Activated T-cell treated with anti-CD3 and anti-CD28 coated beads, Interleukin-2, amount 50 U/mL, for 4 hours (primary cell): Measurements from ENCODE around the gene TSEN54. TPM values are rescaled to one million over a fixed set of nuclear protein-coding genes. Genes with fewer than 3 reads are reported as not detected.

Source experiments
- ATAC-seq, 2 donors: fragments of 200-7000 bp; cut with Tn5 transposase; one replicate each; pipeline ENCODE4 v1.10.0; 2021
- DNase-seq: peaks from one replicate; pipeline ENCODE4 v3.0.0-alpha.2; 2020
- H3K27me3 Mint-ChIP-seq: one replicate; pipeline ENCODE4 v1.8.0; 2021; ENCODE audit warnings: low read depth, mixed read lengths
- H3K36me3 Mint-ChIP-seq: one replicate; pipeline ENCODE4 v1.8.0; 2022; ENCODE audit warnings: mixed read lengths; ENCODE audit not compliant: insufficient read depth
- H3K4me1 Mint-ChIP-seq: one replicate; pipeline ENCODE4 v1.8.0; 2021; ENCODE audit warnings: low read depth, mixed read lengths
- H3K4me3 Mint-ChIP-seq: one replicate; pipeline ENCODE4 v1.8.0; 2021; ENCODE audit warnings: mild to moderate bottlenecking, moderate library complexity, mixed read lengths
- H3K9me3 Mint-ChIP-seq: one replicate; pipeline ENCODE4 v1.8.0; 2021; ENCODE audit warnings: mixed read lengths
- total RNA-seq, 3 donors: library from RNA; stranded (reverse); gene quantifications; one replicate each; pipeline ENCODE4 v1.2.1, GENCODE V29; 2021

Gene TSEN54
- total RNA-seq, 3 donors from 2014 or later: 64.1 to 76.2 (median 71.5) TPM

DNA sequence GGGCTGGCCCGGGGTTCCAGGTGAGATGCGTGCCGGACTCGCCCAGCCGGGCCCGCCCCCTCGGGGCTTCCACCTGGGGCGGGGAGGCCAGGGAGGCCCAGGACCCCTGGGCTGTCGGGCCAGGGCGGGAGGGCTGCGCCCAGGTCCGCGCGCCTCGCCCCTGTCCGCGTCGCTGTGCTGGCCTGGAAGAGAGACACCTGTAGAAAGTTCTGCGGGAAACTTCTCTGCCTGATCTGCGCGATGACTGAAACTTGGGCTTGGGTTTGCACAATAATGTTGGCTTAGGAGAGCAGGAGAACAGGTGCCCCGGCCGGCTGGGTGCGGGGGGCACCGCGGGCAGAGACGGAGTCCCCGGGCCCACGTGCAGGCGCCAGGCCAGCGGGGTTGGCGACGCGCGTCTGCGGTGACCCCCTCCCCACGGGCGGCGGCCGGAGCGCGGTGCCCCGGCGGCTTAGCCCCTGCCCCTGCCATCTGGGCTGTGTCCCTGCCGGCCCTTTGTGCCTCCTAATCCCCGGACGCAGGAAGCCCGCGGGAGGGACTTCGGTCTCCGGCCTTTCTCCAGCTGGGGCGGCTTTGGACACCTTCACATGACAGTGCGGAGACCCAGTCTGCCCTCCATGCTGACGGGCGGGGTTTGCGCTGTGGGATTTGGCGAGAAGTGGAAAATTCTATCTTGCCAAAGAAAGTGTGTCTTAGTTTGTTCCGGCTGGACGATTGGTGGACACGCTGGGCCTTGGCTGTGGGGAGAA, 9.7 kb downstream of the TSEN54 start:
- Mint-ChIP-seq H3K9me3 (no peaks in the 10 kb centered on the region), H3K4me3 (peak overlapping the region; percentile 76), H3K4me1 (peaks cover 11% of the 10 kb centered on the region), H3K27me3 (peaks cover 1% of the 10 kb centered on the region), H3K36me3 (peaks cover 7% of the 10 kb centered on the region)
- DNase-seq (no peak), ATAC-seq (no peak)

DNA sequence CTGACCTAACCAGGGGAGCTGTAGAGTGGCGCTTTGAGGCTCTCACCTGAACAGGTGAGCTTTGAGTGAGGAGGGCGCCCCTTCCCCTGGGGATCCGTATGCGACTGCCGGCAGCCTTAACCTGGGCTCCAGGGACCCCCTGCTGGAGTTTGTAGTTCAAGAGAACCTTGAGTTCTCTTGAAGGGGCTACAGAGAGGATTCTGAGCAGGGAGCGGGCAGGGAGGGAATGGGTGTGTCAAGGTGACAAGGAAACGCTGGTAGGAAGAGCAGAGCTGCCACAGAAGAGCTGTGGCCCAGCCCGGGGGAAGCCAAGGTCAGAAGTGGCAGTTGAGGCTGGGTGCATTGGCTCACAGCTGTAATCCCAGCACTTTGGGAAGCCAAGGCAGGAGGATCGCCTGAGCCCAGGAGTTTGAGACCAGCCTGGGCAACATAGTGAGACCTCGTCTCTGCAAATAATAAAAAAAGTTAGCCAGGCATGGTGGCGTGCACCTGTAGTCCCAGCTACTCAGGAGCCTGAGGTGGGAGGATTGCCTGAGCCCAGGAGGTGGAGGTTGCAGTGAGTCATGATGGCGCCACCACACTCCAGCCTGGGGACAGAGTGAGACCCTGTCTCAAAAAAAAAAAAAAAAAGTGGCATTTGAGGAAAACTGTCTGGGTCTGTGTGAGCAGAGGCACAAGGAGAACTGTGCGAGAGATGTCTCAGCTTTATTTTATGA, 10.4 kb downstream of the TSEN54 start:
- no peak for DNase-seq
- Mint-ChIP-seq H3K4me1 (peaks cover 11% of the 10 kb centered on the region), H3K27me3 (peaks cover 1% of the 10 kb centered on the region), H3K9me3 (no peaks in the 10 kb centered on the region), H3K36me3 (peaks cover 3% of the 10 kb centered on the region), H3K4me3 (peak overlapping the region; percentile 76)
- no peak for ATAC-seq

DNA sequence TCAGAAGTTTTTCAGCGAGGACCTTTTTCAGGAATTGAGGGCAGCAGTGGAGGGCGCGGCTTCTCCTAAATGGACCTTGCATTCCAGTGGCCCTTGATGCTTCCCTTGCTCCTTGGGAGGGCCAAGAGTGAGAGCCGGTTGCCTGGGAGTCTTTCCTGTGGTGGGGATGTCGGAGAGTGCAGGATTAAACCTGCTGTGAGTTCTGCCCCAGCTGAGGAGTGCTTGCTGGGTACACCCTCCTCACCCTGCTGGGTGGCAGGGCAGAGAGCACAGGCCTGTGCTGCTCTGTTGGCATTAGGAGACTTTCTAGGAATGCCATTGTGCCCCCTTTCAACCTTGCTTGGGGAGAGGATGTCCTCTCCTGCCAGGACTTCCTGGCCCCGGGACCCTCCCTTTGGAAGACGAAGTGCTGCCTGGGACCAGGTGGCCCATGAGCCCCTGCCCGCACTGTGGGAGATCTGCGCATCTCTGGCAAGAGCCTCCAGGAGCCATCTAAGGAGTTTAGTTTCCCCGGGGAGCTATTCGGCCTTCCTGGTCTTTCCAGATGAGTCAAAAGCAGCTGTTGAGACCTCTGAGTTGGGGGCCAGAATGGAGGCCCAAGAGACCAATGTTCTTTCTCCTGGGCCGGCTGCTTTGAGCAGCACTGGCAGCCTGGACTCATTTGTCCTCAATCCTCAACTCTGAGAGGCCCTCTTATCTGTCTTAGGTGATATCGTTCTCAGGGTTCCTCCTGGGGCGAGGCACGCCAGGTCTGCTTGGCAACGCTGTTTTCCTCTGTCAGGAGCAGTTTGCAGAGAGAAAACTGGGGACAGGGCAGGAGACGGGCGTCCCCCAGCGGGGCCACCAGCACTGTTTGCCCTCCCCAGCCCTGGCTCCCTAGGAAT, 14.8 kb downstream of the TSEN54 start:
- peaks cover 32% of the 10 kb centered on the region for H3K4me1 Mint-ChIP-seq
- H3K9me3 Mint-ChIP-seq: no peaks in the 10 kb centered on the region
- no peaks in the 10 kb centered on the region for H3K36me3 Mint-ChIP-seq
- DNase-seq: no peak
- no peak overlapping the region for H3K4me3 Mint-ChIP-seq
- ATAC-seq: no peak
- peaks cover 1% of the 10 kb centered on the region for H3K27me3 Mint-ChIP-seq

DNA sequence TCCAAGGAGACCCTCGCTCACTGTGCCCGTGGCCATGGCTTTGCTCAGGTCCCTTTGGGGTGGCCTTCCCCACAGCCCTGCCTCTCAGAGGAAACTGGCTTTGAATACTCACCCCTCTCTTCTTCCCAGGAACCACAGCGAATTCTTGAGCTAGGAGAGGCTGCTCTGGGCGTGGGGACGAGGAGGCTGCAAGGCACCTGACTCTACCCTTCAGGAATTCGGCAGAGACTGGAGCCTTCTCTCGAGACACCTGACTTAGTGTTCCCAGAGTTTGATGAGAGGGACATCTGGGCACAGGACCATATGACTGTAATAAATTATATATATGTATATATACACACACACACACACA, 15.4 kb downstream of the TSEN54 start:
- H3K4me1 Mint-ChIP-seq: peaks cover 29% of the 10 kb centered on the region
- no peaks in the 10 kb centered on the region for H3K36me3 Mint-ChIP-seq
- DNase-seq: no peak
- H3K9me3 Mint-ChIP-seq: no peaks in the 10 kb centered on the region
- ATAC-seq: no peak
- H3K27me3 Mint-ChIP-seq: no peaks in the 10 kb centered on the region
- no peak overlapping the region for H3K4me3 Mint-ChIP-seq

DNA sequence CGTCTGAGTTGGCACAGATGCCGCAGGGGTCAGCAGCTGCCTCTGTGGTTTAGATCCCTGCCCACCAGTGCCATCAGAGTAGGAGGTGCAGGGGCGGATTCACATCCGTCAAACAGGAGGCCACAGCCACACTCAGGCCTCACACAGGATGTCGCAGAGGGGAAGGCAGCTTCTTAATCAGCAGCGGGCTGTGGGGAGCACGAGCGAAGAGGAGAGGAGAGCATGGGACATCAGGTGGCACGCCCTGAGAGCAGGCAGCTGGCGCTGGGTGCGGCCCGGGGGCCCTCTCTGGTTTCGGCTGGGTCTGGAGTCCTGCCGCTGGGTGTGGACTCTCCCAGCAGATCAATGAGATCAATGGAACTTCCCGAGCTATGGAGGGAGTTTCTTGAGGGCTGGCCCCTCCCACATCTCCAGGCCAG, 18.8 kb downstream of the TSEN54 start:
- Mint-ChIP-seq H3K36me3 (no peaks in the 10 kb centered on the region), H3K9me3 (no peaks in the 10 kb centered on the region), H3K4me3 (peak overlapping the region; percentile 47), H3K27me3 (no peaks in the 10 kb centered on the region), H3K4me1 (peaks cover 25% of the 10 kb centered on the region)
- ATAC-seq: peak; percentile 93 to 96
- peak; percentile 40 for DNase-seq

DNA sequence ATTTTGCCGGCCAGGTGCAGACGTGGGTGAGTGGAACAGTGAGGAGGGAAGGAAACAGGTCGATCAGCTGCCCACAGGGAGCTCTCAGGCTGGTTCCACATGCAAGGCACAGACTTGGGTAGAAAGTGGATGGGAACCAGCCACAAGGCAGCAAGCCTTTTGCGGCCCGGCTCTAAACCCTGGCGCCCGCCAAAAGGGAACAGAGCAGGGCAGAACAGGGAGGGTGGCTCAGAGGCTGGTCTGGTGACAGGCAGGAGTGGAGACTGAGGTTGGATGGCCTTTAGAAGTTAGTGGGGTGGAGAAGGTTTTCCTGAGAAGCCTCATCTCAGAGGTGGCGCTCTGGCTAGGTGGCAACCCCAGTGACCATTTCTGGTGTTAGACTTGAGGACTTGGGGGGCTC, 19.5 kb downstream of the TSEN54 start:
- ATAC-seq (no peak), DNase-seq (no peak)
- H3K27me3 Mint-ChIP-seq: no peaks in the 10 kb centered on the region
- H3K4me1 Mint-ChIP-seq: peaks cover 25% of the 10 kb centered on the region
- H3K4me3 Mint-ChIP-seq: no peak overlapping the region
- no peaks in the 10 kb centered on the region for H3K9me3 Mint-ChIP-seq
- H3K36me3 Mint-ChIP-seq: no peaks in the 10 kb centered on the region

DNA sequence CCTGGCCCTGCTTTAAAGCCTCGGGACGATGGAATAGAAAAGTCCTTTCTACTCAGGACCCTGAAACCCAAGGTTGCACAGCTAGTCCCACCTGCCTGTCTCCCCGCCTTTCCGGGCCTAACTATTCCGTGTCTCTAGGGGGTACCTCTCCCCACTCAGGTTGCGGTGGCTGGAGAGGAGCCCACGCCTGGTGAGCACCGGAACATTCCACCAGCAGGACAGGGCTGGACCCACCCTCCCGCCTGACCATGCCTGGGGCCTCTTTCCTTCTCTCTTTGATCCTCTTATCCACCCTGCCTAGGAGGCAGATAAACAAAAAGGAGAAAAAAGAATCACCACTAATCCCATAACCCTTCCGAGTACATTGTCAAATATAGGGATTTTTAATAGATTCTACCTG, 20.0 kb downstream of the TSEN54 start:
- Mint-ChIP-seq H3K4me3 (no peak overlapping the region), H3K27me3 (no peaks in the 10 kb centered on the region), H3K9me3 (no peaks in the 10 kb centered on the region), H3K36me3 (no peaks in the 10 kb centered on the region), H3K4me1 (peaks cover 25% of the 10 kb centered on the region)
- no peak for DNase-seq
- no peak for ATAC-seq

DNA sequence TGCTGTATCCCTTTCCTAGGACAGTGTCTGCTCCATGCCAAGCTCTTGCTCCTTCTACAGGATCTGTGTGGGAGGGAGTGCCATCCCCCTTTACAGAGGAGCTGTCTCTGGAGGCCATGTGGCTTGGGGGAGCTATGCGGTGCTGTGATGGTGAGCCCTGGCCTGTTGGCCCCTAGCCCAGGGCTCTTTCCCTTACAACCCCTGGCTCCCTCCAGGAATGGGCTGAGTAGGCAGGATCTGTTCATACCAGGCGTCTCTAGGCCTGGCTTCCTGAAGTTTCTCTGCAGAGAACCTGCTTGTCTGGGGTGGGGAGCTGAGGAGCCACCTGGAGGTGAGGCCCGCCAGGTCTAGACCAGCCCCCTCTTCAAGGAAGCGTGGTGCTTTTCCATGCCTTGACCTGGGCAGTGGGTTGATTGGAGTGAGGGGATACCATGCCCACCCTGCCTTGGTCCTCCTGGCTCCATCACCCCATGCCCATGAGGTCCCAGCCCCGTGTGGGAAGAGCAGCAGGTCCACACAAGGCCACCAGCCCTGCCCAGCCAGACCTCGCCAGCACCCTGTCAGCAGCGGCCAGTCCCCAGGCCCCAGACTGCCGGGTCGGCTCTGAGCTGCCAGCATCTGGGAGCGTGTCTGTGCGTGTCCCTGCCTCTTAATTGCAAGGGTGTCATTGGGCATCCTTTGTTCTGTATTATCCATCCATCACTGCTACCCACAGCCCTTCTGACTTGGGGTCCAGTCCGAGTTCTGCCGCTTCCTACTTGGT, 23.8 kb downstream of the TSEN54 start:
- Mint-ChIP-seq H3K27me3 (no peaks in the 10 kb centered on the region), H3K4me1 (peaks cover 12% of the 10 kb centered on the region), H3K4me3 (no peak overlapping the region), H3K36me3 (no peaks in the 10 kb centered on the region), H3K9me3 (no peaks in the 10 kb centered on the region)
- DNase-seq (no peak), ATAC-seq (no peak)

DNA sequence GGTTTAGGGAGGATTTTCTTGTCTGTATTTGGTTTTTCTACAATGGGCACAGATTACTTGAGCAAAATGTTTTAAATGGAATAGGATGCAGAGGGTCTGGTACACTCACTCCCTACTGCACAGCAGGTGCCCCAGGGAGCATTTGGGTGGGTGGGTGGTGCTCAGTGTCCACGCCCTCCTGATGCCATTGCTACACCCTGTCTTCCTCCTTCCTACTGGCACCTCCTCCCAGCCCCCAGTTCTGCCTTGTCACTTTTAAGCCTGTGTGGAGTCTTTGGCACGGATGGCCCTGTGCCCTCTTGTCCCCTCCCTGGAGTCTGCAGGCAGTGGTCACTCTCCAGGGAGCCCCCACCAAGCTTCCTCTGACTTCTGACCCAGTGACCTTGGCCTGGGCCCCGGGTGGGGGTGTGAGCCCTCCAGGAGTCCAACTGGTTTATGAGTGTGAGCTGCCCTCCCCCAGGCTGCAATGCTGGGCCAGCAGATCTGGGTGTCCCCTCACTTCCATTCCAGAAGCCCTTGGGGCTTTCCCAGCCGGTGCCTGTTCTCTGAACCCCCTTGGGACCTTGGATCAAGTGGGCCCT, 24.7 kb downstream of the TSEN54 start:
- Mint-ChIP-seq H3K9me3 (no peaks in the 10 kb centered on the region), H3K4me1 (peaks cover 3% of the 10 kb centered on the region), H3K27me3 (no peaks in the 10 kb centered on the region), H3K4me3 (no peak overlapping the region), H3K36me3 (no peaks in the 10 kb centered on the region)
- DNase-seq (no peak), ATAC-seq (no peak)

DNA sequence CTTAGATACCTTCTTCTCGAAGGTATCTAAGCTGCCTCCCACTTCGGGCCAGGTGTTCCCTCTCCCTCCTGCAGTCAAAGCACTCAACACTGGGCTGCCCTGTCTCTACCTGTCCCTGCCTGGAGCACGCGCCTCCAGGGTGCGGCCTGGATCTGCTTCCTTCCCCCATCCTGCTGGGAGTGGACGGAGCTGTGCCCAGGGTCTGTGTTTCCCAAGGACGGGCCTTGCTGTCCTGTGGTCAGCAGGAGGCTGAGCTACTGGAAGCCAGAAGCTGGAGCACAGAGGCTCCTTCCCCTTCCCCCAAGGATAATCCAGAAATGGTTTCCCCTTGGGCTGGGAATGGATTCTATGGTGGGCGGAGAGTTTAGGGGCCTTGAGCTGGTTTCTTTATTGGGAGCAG, 25.9 kb downstream of the TSEN54 start:
- DNase-seq (no peak), ATAC-seq (no peak)
- Mint-ChIP-seq H3K9me3 (no peaks in the 10 kb centered on the region), H3K27me3 (no peaks in the 10 kb centered on the region), H3K4me3 (no peak overlapping the region), H3K36me3 (peaks cover 2% of the 10 kb centered on the region), H3K4me1 (no peaks in the 10 kb centered on the region)

DNA sequence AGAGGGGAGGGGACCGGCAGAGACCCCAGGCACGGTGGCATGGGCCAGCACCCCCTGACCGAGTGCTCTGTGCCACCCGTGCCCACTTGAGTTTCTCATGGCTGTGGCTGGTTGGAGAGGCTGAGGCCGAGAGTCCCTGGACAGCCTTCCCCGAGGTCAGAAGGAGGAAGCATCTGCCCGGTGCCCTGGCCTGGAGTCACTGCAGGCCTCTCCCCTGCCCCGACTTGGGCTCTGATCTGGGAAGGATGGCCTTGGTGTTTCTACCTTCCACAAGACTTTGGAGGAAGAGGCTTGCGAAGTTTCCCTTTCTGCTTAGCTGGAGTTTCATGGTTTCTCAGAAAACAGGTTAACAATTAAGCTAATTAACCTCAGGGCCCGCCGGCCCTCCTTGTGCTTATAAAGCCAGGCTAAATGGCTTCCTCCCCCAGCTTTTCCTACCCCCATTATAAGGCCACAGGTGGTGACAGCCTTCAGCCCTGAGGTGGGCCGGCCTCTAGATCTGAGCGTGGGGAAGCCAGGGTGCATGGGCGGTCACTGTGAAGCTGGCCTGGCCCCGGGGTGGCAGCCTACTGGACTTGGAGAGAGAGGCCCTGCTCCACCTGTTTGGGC, 26.5 kb downstream of the TSEN54 start:
- H3K9me3 Mint-ChIP-seq: no peaks in the 10 kb centered on the region
- H3K4me3 Mint-ChIP-seq: no peak overlapping the region
- no peaks in the 10 kb centered on the region for H3K4me1 Mint-ChIP-seq
- H3K27me3 Mint-ChIP-seq: no peaks in the 10 kb centered on the region
- DNase-seq: no peak
- no peak for ATAC-seq
- peaks cover 4% of the 10 kb centered on the region for H3K36me3 Mint-ChIP-seq

DNA sequence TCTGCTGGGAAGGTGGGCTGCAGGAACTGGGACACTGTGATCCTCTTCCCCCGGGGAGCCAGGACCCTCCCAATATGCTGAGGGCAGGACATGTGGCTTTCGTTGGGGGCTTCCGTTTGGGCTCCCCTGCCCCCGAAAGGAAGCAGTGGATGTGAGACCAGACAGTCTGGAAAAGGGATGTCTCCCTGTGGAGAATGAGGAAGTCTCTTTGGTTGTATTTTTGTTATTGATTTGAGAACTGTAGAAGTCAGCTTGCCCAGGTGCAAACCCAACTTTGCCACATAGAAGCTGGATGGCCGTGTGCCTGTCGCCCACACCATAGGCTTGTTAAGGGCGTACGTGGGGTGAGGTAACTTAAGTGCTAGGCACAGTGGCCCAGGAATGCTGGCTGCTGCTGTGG, 27.9 kb downstream of the TSEN54 start:
- no peaks in the 10 kb centered on the region for H3K4me1 Mint-ChIP-seq
- DNase-seq (no peak), ATAC-seq (no peak)
- peaks cover 5% of the 10 kb centered on the region for H3K36me3 Mint-ChIP-seq
- no peaks in the 10 kb centered on the region for H3K27me3 Mint-ChIP-seq
- no peaks in the 10 kb centered on the region for H3K9me3 Mint-ChIP-seq
- no peak overlapping the region for H3K4me3 Mint-ChIP-seq

DNA sequence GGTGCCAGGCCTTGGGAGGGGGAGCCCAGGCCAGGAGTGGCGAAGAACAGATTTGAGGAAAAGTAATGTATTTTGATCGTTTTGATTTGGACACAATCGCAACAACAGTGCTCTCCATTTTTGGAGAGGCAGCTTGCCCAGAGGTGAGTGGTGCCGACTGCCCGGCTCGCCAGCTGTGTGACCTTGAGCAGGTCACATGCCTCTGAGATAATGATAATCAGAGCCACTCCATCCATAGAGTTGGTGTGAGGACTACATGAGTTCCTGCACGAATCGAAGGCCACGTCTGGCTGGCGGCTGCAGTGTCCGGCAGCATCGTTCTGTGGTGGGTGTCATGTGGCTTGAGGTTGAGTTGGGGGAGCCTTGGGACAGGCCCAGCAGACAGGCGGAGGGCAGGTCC, 29.9 kb downstream of the TSEN54 start:
- no peak for DNase-seq
- Mint-ChIP-seq H3K4me1 (peaks cover 2% of the 10 kb centered on the region), H3K9me3 (no peaks in the 10 kb centered on the region), H3K4me3 (no peak overlapping the region), H3K27me3 (no peaks in the 10 kb centered on the region), H3K36me3 (peaks cover 5% of the 10 kb centered on the region)
- no peak for ATAC-seq
